MM.1S (cell line): ENCODE data around the gene FREM1.

Experiments
- EZH2 ChIP-seq: fragments of 300-600 bp; sonication (generic); optimal IDR thresholded peaks from 2 replicates; pipeline ENCODE3; 2017; ENCODE audit warnings: low read depth, mild to moderate bottlenecking, antibody characterized with exemption, low read length, mixed read lengths
- EZH2phosphoT487 ChIP-seq: fragments of 300-600 bp; sonication (generic); IDR thresholded peaks from 2 replicates; pipeline ENCODE4 v1.6.1; 2018; ENCODE audit warnings: antibody characterized with exemption, low read length
- TF ChIP-seq, protein P1 (sequence below): fragments of 300-600 bp; sonication (generic); IDR thresholded peaks from 2 replicates; pipeline ENCODE4 v1.5.1; 2016; ENCODE audit warnings: antibody characterized with exemption, low read length, mixed read lengths

DNA sequence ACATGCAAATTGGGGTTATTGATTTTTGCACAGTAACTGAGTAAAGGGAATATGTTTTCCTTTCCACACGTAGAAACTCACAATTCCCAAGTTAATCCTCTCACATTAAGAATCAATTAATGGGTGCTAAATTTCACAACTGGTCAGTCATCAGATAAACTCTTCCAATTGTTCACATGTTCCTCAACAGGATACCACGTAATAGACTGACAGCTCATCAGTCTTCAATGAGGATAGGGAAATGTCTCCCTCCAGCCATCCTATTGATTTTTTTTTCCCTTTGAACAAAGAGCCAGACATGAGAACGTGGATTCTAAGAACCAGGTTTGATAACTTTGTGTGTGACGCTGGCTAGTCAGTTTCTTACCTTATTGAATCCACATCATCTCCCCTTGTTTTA, 186.9 kb downstream of the FREM1 start:
- TF ChIP-seq, protein P1, sequence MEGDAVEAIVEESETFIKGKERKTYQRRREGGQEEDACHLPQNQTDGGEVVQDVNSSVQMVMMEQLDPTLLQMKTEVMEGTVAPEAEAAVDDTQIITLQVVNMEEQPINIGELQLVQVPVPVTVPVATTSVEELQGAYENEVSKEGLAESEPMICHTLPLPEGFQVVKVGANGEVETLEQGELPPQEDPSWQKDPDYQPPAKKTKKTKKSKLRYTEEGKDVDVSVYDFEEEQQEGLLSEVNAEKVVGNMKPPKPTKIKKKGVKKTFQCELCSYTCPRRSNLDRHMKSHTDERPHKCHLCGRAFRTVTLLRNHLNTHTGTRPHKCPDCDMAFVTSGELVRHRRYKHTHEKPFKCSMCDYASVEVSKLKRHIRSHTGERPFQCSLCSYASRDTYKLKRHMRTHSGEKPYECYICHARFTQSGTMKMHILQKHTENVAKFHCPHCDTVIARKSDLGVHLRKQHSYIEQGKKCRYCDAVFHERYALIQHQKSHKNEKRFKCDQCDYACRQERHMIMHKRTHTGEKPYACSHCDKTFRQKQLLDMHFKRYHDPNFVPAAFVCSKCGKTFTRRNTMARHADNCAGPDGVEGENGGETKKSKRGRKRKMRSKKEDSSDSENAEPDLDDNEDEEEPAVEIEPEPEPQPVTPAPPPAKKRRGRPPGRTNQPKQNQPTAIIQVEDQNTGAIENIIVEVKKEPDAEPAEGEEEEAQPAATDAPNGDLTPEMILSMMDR: no peak
- TF ChIP-seq EZH2phosphoT487: no peak
- no peak for TF ChIP-seq EZH2
